ENCODE data around the gene TMEM164. TPM values are rescaled to one million over a fixed set of nuclear protein-coding genes. Genes with fewer than 3 reads are reported as not detected.

Gene TMEM164
- total RNA-seq, 1 donor from 2014 or later: 18.7 TPM

DNA sequence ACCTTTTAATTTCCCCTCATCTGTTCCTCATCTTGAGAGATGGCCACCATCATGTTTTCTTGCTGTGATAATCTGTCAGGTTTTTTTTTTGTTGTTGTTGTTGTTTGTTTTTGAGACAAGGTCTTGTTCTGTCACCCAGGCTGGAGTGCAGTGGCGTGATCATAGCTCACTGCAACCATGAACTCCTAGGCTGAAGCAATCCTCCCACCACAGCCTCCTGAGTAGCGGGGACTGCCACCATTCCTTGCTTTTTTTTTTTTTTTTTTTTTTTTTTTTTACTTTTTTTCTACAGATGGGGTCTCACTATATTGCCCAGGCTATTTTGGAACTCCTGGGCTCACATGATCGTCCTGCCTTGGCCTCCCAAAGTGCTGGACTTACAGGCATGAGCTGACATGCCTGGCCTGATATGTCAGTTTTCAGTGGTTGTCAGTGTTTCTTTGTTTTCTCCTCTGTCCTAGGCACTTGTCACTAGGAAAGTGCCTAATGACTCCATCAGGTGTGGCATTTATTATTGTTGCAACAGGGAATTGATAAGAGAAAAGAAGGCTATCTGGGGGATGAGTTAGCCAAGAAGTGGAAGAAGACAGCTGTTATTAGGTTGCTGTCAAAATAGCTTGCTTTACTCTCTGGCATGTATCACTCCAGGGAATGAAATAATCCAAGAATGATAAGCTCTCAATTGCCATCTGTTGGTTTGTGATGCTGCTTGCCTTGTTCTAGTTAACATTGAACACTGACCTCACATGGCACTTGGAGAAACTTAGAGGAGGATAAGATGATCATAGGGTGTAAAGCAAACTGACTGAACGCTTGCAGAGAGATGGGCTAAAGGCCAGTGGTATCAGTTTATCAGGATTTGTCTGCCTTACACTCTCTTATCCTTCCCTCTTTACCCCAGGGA lies 41.7 kb downstream of the TMEM164 start:
- Mint-ChIP-seq H3K36me3 (ENCODE audit: low read depth, unreplicated experiment) (no peaks in the 10 kb centered on the region), H3K27me3 (ENCODE audit: unreplicated experiment) (peaks cover 2% of the 10 kb centered on the region), H3K27ac (ENCODE audit: unreplicated experiment) (no peak overlapping the region), H3K4me3 (ENCODE audit: unreplicated experiment) (no peak overlapping the region), H3K9me3 (ENCODE audit: unreplicated experiment) (no peaks in the 10 kb centered on the region), H3K4me1 (ENCODE audit: unreplicated experiment) (no peaks in the 10 kb centered on the region)
- no peak for DNase-seq (ENCODE audit: low spot score)
- no peak for TF ChIP-seq CTCF (IDR thresholded peaks at IDR 0.05; ENCODE audit: unreplicated experiment)

DNA sequence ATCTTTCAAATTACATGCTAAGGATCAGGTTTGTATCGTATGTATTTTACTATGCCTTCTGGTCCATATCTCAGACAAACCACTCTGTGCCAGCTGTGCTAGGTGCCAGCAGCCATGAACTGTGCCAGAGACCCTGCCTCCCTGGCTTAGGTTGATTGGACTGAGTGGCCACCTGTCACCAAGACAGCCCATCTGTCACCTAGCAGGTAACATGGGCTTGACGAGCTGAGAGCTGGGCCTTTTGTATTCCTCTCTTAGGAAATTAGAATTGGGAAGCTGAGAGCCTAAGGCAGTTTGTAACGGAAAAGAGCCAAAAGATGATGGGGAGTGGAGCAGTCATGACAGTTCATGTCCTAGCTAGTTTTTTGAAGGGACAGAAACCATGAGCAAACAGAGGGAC lies 42.5 kb downstream of the TMEM164 start:
- no peak for DNase-seq (ENCODE audit: low spot score)
- no peaks in the 10 kb centered on the region for H3K9me3 Mint-ChIP-seq (ENCODE audit: unreplicated experiment)
- H3K4me3 Mint-ChIP-seq (ENCODE audit: unreplicated experiment): no peak overlapping the region
- no peak for TF ChIP-seq CTCF (IDR thresholded peaks at IDR 0.05; ENCODE audit: unreplicated experiment)
- no peaks in the 10 kb centered on the region for H3K4me1 Mint-ChIP-seq (ENCODE audit: unreplicated experiment)
- no peak overlapping the region for H3K27ac Mint-ChIP-seq (ENCODE audit: unreplicated experiment)
- no peaks in the 10 kb centered on the region for H3K36me3 Mint-ChIP-seq (ENCODE audit: low read depth, unreplicated experiment)
- peaks cover 2% of the 10 kb centered on the region for H3K27me3 Mint-ChIP-seq (ENCODE audit: unreplicated experiment)

DNA sequence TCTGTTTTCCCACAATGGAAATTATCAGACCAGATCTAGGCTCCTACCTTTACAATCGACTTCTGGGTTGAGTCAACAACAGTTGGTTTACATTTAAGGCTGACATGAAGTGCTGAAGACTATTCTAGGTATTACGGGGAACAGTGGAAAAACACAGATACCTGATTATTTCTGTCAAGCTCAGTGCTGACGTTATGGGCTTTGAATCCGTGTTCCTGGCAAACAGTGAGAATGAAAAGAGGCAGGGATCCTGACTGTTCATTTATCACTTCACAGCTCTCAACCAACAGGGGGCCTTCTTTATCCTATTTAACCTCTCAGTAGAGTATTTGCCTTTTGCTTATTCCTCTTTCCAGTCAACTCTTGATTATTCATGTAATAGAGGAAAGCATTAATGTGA lies 43.1 kb downstream of the TMEM164 start:
- no peaks in the 10 kb centered on the region for H3K9me3 Mint-ChIP-seq (ENCODE audit: unreplicated experiment)
- no peaks in the 10 kb centered on the region for H3K36me3 Mint-ChIP-seq (ENCODE audit: low read depth, unreplicated experiment)
- H3K27ac Mint-ChIP-seq (ENCODE audit: unreplicated experiment): no peak overlapping the region
- H3K4me1 Mint-ChIP-seq (ENCODE audit: unreplicated experiment): no peaks in the 10 kb centered on the region
- DNase-seq (ENCODE audit: low spot score): no peak
- H3K4me3 Mint-ChIP-seq (ENCODE audit: unreplicated experiment): no peak overlapping the region
- TF ChIP-seq CTCF (IDR thresholded peaks at IDR 0.05; ENCODE audit: unreplicated experiment): no peak
- H3K27me3 Mint-ChIP-seq (ENCODE audit: unreplicated experiment): peaks cover 2% of the 10 kb centered on the region

- no peak for TF ChIP-seq CTCF (IDR thresholded peaks at IDR 0.05; ENCODE audit: unreplicated experiment)
- DNase-seq (ENCODE audit: low spot score): no peak
- Mint-ChIP-seq H3K27ac (ENCODE audit: unreplicated experiment) (no peak overlapping the region), H3K27me3 (ENCODE audit: unreplicated experiment) (peaks cover 2% of the 10 kb centered on the region), H3K4me1 (ENCODE audit: unreplicated experiment) (no peaks in the 10 kb centered on the region), H3K9me3 (ENCODE audit: unreplicated experiment) (no peaks in the 10 kb centered on the region), H3K4me3 (ENCODE audit: unreplicated experiment) (no peak overlapping the region), H3K36me3 (ENCODE audit: low read depth, unreplicated experiment) (no peaks in the 10 kb centered on the region)
These were observed 44.1 kb downstream of the TMEM164 start for GRCh38 chrX:110046971-110047370.

- Mint-ChIP-seq H3K27ac (ENCODE audit: unreplicated experiment) (no peak overlapping the region), H3K36me3 (ENCODE audit: low read depth, unreplicated experiment) (no peaks in the 10 kb centered on the region), H3K4me1 (ENCODE audit: unreplicated experiment) (no peaks in the 10 kb centered on the region), H3K27me3 (ENCODE audit: unreplicated experiment) (peaks cover 2% of the 10 kb centered on the region), H3K9me3 (ENCODE audit: unreplicated experiment) (no peaks in the 10 kb centered on the region), H3K4me3 (ENCODE audit: unreplicated experiment) (no peak overlapping the region)
- no peak for DNase-seq (ENCODE audit: low spot score)
- no peak for TF ChIP-seq CTCF (IDR thresholded peaks at IDR 0.05; ENCODE audit: unreplicated experiment)
These were observed 46.2 kb downstream of the TMEM164 start for GRCh38 chrX:110049096-110049495.
